Measurements from ENCODE around the gene CCT7.
A peak's percentile ranks its signal among the peaks of the same experiment; 100 is the strongest.

The CCT7 gene

DNA sequence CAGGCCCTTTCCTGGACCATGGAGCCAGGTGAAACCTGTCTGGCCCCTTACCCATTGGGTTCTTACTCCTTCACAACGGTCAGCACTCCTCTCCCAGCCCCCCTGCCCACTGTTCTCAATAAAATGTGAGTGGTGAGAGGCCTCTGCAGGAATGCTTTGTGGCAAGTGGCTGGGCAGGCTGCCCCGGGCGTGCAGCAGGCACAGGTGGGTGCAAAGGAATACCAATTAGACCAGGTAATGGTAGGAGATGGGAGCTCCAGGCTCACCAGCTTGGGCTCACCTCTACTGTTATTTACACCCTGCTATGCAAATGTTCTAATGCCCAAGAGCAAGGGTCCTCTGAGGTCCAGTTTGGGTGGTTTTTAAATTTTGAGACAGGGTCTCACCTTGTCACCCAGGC, 7.0 kb upstream of the CCT7 start:
- no peak for DNase-seq

DNA sequence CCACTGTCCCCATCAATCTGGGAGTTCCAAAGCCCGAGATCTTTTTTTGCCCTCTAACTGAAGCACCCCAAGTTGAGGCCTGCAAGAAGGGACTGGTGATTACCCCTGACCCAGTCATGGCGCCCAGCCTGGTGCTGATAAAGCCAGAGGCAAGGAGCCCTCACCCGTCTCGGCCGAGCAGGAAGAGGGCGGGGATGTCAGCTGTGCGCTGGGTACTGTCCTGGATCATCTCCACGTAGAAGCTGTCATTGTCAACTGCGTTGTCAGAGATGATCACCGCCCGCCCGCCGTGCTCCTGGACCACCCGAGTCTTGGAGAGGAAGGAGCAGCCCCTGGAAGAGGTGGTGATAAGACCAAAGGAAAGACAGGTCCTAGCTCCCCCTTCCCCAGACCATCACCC, 5.5 kb upstream of the CCT7 start:
- no peak for DNase-seq

DNA sequence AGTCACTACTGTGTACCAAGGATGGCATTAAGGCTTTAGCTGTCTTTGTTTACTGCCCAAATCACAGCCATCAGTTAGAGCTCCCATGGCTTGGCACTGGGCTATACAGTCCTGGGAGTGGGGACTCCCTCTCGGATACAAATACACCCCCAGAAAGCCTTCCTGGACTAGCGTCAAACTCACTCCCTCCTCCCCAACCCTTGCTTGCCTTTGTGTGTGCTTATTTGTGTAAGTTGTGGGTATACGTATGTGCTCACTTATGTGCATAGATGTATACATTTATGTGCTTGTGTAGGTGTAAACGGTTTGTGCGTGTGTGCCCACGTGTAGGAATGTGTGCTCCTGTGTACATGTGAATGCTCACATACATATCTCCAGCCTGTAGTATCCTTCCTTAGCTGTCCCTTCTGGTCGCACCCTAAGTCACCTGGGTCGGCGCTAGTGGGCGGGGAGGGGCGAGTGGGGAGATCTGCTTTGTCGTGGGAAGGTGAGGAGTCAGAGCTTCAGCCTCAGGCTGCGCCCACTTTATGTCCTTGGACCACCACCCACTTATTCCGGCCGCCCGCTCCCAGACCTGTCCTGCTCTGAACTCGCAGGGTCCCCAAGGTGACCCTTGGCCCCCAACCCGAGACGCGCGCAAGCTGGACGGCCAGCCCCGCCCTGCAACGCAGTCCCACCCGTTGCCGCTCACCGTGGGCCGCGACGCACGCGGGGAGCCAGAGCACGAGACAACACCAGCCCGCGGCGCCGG, 1.5 kb upstream of the CCT7 start:
- peak; percentile 59 for DNase-seq

DNA sequence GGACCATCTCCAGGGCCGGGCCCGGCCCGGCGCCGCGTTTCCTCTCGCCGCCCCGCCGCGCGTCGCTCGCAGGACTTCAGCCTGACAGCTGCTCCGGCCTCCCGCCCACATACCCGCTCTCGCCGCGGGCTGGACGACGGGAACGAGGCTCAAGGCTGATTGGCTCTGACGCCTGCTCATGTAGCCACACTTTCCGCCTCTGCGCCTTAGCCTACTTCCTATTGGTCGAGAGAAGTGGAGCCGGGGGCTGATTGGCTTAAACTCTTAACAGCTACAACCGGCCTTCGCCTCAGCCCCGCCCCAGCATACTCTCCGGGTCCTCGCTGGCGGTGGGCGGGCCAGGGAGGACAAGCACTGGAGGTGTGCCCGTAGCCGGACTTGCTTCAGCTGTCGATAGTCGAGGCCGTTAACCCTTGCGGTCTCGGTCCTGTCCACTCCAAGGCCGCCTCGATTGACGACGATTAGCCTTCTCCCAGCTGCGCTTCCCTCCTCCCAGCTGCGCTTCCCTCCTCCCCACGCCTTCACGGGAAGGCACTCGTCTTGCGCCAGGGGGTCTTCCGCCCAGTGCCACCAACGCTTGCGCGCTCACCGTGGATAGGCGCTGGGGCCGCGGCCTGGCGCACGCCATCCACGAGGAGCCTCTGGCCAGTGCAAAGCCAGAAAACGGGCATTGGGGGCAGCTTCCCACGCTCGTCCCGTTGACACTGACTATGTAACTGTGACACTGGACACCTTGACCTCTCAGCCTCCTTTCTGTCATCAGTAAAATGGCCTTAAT, 765 bp upstream of the CCT7 start, which contains the start of gene PRADC1:
Gene PRADC1, minus strand, starts transcription at position 86 of the 778 bp plus-strand sequence. Its CDS starts 79 bp downstream, at position 7.
- DNase-seq, result peak; percentile 95

DNA sequence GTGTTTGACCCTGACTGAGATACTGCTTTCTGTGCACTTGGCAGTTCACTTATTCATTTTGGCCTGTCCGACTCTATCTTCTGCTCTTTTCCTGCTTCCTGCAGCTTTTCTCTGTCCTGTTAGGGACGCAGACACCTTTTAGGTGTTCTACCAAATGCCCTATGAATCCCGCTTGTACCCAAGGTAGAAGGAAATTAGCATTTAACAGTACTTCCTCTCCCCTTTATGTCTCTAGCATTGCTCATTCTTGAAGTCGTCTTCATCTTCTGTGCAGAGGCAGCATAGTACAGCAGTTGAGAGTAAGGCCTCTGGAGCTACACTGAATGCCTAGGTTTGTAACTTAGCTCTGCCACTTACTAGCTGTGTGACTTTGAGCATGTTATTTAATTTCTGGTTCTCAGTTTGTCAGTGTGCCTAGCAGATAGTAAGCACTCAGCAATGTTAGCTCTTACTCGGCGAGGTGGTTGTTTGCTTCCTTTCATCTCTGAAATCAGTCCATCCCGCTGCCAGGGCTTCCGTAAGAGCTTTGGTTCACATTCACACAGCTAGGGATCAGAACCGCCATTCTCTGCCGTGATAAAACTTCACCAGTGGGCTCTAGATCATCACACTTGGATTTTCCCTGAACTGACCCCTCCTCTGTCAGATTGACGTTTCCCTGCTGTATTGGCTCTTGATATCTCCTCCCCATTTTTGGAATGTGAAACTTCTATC, 1.4 kb downstream of the CCT7 start:
- no peak for DNase-seq

DNA sequence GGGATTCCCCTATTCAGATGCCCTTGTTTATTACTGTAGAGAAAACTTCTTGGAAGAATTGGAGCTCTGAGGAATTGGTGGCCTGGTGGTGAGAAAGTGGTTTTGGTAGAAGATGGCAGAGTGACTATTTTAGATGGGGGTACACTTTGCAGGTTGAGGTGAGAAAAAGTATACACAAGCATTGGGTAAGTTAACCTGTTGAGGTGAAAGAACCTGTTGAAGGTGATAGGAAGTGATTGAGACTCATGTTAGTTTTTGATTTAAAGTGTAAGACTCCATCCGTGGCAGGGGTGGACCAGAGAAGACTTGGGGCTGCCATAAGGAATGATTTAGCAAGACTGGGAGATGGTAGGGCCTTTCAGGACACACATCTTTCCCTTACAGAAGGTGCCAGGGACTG, 3.1 kb downstream of the CCT7 start:
- DNase-seq, result no peak

DNA sequence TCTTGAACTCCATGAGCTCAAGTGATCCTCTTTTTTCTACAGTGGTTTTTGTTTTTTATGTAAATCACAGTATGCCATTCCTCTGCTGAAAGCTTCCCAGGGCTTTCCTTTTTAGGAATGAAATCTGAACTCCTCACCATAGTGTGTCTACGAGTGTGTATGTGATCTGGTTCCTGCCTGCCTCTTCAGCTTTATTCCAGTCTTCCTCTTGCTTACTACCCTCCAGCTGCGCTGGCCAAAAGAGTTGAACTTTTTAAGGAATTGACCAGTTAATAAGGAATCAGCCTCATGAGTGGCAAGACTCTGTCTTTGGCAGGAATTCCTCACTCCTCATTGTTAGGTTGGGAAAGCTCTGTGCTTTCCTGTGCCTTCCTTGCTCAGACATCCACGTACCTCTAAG, 4.0 kb downstream of the CCT7 start:
- DNase-seq, result no peak

DNA sequence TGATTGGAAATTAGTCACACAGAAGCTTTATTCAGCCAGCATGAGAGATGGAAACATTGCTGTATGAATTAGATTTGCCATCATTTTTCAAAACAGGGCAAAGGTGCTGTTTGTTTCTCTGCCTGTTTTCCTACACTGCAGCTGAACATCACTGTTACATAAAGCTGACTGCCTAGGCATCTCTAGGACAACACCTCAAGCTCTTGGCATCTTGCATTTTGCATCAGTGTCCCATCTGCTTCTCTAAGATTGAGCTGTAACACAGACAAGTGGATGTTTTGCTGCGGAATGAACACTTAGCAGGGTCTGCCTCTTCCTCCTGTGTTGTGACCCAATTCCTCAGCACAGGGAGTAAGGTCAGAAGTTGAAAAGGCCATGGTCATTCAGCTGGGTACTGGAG, 4.9 kb downstream of the CCT7 start:
- DNase-seq, result no peak

DNA sequence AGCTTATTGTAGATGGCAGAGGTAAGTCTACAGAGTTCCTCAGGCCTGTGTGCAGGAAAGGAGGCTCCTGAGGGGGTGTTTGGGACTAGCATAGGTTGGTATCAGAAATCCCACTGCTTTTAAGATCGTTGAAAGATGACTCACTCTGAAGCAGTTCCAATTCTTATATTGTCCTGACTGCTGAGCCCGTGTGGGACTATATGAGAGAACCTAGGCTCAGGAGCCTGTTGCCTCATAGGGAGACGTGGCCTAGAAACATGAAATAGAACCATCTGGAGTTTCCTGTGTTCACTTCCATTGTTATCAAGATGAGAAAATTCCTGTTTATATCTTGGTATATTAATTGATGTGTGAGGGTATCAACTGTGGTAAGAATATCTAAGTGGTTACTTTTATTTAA, 5.7 kb downstream of the CCT7 start:
- no peak for DNase-seq

DNA sequence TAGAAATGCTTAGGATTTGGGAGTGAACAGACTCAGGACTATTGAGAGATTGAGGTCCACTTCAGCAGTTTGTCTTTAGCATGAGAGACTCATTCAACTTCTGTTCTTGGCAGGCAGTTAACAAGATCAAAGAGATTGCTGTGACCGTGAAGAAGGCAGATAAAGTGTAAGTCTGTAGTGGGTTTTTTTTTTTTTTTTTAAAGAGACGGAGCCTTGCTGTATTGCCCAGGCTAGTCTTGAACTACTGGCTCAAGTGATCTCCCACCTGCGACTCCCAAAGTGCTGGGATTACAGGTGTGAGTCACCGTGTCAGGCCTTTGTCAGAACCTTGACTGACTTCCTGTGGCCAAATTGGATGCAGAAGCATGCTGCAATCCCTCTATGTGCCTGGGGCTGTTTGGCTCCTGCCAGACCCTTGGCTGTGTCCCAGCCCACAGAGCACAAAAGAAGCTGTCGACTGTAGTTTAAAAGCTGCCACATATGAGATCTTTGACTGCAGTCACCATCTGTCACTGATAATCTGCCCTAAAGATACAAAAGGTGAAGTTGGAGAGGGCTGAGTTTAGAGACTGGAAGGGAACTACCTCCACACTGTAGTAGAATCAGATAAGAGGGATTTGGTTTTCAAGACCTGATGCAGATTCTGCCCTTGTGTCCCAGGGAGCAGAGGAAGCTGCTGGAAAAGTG, 9.9 kb downstream of the CCT7 start:
- no peak for DNase-seq

DNA sequence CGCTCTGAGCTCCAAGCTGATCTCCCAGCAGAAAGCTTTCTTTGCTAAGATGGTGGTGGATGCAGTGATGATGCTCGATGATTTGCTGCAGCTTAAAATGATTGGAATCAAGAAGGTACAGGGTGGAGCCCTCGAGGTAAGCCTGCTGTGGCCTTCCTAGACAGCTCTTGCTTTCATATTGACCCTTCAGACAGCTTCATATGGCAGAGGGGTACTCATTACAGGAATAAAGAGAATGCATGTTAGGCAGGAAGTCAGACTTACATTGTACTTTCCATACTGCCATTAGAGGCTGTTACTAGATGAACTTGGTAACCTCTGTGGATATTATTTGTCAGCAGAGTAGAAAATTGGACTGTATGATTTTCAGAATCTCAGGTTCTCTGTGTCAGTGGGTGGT, 10.5 kb downstream of the CCT7 start:
- no peak for DNase-seq

DNA sequence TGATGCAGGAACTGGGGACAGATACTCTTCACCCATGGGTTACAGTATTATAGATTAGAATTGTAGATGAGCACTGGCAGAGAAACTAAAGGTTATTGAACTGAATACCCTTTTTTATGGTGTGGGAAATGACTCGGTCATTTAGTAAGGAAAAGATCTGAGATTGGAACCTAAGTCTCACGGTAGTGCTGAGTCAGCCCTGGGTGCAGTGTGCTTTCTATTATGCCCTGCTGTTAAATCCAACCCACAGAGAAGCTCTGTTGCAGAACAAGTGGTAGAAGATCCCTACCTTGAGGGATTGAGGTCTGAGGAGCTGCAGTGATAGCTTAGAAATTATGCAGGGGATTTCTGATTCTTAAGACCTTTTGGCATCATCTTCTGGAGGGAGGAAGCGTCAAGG, 12.7 kb downstream of the CCT7 start:
- no peak for DNase-seq

DNA sequence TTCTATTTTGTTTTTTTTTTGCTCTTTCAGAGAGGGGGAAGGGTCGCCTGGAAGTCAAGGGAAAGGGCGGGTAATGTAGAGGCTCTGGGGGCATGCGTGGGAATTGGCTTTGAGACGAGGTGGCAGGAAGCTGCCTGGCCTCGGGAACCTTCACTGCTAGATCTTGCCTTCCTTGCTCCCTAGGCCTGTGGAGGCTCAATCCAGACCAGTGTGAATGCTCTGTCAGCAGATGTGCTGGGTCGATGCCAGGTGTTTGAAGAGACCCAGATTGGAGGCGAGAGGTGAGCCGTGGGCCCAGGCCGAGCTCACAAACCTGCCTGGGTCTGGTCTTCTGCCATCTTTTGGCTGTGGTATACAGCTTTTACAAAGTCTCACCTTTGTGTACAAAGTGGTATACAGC, 15.5 kb downstream of the CCT7 start:
- DNase-seq, result no peak

DNA sequence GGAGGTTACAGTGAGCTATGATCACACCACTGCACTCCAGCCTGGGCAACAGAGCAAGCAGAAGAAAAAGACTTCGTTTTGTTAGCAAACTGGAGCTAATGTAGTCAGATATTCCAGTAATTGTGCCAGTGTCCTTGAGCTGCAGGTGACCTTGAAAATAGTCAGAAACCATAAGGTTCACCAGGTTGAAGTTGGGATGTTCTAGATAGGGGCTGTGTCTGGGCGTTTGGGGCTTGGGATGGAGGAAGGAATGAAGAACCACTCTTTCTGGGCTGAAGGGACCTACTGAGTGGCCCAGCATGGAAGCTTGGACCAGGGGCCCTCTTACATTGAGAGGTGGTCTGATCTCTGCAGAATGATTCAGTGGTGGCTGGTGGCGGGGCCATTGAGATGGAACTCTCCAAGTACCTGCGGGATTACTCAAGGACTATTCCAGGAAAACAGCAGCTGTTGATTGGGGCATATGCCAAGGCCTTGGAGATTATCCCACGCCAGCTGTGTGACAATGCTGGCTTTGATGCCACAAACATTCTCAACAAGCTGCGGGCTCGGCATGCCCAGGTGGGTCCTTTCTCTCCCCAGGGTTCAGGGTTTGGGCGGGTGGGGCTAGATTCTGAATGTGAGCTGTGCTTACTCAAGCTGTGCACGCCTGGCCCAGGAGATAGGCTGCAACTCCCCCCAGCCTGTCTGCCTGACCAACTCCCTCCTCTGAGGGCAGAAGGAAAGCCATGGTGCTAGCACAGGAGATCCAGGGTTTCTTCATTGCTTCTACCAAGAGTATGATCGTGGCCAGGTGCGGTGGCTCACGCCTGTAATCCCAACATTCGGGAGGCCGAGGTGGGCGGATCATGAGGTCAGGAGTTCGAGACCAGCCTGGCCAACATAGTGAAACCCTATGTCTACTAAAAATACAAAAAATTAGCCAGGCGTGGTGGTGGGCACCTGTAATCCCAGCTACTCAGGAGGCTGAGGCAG, 17.1 kb downstream of the CCT7 start:
- DNase-seq, result no peak

DNA sequence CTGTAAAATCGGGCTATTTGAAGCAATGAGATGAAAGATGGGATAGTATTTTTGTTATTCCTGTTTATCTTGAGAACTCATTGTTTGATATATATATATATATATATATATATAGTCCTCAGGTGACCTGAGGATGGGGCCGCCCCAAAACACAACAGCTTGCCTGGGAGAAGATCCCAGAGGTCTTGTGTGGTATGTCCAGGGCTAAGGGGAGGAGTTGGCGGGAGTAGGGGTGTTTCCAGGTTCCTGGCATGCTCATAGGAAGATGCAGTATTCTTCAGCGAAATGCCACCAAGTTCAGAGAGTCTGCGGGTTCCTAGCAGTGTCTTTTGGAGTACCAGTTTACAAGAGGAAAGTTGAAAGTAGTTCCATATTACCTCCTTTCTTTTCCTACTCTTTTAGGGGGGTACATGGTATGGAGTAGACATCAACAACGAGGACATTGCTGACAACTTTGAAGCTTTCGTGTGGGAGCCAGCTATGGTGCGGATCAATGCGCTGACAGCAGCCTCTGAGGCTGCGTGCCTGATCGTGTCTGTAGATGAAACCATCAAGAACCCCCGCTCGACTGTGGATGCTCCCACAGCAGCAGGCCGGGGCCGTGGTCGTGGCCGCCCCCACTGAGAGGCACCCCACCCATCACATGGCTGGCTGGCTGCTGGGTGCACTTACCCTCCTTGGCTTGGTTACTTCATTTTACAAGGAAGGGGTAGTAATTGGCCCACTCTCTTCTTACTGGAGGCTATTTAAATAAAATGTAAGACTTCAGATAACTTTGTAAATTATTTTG, 18.3 kb downstream of the CCT7 start:
- DNase-seq, result no peak

DNA sequence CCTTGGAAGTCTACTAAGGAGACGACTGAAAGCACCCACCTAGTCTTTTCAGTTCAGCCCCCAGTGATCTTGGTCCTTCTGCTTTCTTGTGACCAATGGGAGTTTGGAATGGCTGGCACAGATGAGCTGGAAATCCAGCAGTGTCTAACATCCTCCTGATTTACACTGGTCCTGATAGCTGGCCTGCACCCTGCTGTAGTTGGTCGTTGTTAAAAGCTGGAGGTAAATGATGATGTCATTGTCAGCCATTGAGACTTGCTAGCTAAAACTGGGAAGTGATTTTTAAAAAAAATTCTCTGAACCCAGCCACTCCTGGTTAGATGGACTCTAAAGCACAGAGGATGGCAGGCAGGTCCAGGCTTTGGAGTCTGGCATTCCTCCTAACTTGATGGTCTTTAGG, 19.3 kb downstream of the CCT7 start:
- no peak for DNase-seq

DNA sequence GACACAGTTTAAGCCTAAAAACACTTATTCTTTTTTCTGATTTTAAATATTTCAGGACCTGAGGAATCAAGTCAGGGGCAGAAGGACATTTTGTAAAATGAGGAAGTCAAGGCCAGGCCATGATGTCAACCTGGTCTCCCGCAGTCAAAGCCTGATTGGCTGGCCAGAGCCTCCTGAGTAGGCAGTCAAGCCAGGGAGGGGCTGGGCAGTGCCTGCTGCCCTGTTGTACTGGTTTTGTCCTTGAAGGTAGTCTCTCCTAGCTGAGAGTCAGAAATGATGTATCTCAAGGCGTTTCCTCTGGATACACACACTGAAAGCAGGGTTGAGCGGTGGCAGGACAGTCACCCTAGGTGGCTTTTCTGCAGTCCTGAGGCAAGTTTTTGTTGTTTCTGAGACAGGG, 19.8 kb downstream of the CCT7 start:
- no peak for DNase-seq

DNA sequence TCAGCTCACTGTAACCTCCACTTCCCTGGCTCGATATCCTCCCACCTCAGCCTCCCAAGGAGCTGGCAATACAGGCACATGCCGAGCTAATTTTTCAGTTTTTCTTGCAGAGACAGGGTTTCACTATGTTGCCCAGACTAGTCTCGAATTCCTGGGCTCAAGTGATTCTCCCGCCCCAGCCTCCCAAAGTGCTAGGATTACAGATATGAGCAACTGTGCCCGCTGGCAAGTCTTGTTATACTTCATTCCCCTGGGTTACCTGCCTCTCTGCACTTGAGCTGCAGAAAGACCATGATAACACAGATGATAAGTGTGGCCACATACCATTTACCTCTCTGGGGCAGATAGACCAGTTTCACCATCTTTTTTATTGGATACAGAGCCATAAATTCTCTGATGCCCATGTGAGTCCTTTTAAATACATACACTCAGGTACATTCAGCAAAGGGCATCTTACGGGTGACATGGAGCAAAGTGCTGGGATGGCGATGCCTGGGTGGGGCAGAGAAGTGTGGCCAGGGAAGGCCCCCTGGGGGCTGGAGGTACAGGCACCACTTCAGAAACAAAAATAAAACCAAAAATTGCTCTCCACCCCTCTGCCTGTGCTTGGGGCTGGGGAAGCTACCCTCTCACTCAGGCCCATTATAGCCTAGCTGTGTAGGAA, 20.4 kb downstream of the CCT7 start:
- DNase-seq, result no peak

DNA sequence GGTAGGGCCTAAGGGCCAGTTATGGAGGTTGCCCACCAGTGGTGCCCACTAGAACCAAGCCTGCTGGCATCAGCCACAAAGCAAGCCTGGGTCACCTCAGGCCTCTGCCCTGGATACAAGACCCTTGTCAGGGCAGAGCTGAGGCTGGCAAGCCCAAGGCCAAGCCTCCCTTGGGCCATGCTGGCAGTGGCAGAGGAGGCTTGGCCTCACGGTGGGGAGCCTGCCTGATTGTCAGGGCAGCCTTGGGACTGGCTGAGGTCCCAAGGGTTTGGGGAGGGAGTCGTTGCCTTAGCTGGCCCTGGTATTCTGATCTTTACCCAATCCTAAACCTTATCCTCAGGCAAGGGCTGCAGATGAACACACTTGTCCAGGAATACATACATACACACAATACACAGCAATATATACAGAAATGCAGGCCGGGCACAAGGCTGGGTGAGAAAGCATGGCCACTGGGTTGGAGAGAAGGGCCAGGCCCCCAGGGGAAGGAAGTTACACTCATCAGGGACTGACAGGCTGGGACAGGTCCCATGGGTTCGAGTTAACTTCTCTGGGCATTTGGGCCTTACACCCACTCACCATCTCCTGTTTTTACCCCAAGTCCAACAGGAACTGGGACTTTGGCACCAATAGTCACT, 21.0 kb downstream of the CCT7 start:
- peak; percentile 18 for DNase-seq

Data from stimulated activated CD4-positive, alpha-beta T cell treated with anti-CD3 and anti-CD28 coated beads, Interleukin-15, amount 100 ng/mL, for 24 hours (primary cell).